ENCODE data around the gene NUP188.

Gene NUP188

GRCh38 chr9:129053020-129053419 is 105.5 kb downstream of the NUP188 start:
- TF ChIP-seq, protein P1, sequence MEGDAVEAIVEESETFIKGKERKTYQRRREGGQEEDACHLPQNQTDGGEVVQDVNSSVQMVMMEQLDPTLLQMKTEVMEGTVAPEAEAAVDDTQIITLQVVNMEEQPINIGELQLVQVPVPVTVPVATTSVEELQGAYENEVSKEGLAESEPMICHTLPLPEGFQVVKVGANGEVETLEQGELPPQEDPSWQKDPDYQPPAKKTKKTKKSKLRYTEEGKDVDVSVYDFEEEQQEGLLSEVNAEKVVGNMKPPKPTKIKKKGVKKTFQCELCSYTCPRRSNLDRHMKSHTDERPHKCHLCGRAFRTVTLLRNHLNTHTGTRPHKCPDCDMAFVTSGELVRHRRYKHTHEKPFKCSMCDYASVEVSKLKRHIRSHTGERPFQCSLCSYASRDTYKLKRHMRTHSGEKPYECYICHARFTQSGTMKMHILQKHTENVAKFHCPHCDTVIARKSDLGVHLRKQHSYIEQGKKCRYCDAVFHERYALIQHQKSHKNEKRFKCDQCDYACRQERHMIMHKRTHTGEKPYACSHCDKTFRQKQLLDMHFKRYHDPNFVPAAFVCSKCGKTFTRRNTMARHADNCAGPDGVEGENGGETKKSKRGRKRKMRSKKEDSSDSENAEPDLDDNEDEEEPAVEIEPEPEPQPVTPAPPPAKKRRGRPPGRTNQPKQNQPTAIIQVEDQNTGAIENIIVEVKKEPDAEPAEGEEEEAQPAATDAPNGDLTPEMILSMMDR (IDR thresholded peaks at IDR 0.05; ENCODE audit: insufficient read depth, low read depth, low read length, missing control alignments), result no peak
- no peak for DNase-seq (ENCODE audit: low read depth)
- no peak overlapping the region for H3K4me3 ChIP-seq (ENCODE audit: low read depth, low read length)

GRCh38 chr9:129054163-129054851 is 106.8 kb downstream of the NUP188 start:
- H3K4me3 ChIP-seq (ENCODE audit: low read depth, low read length), result no peak overlapping the region
- no peak for DNase-seq (ENCODE audit: low read depth)
- TF ChIP-seq, protein P1 (IDR thresholded peaks at IDR 0.05; ENCODE audit: insufficient read depth, low read depth, low read length, missing control alignments), result no peak

Measured in GM12865 (cell line).